GM23338 (cell line): ENCODE results near the gene TMEM63C. TPM values are rescaled to one million over a fixed set of nuclear protein-coding genes. Genes with fewer than 3 reads are reported as not detected.

Source experiments
- ATAC-seq: fragments of 200-7000 bp; cut with Tn5 transposase; 3 replicates; pipeline ENCODE4 v1.9.1; 2020
- DNase-seq: peaks from one replicate; pipeline ENCODE4 v3.0.0-alpha.2; 2015; ENCODE audit warnings: low spot score
- H2AFZ ChIP-seq: fragments of 200-600 bp; sonication (generic); 2 replicates; pipeline ENCODE4 v1.8.0; 2016; ENCODE audit warnings: antibody characterized with exemption, mild to moderate bottlenecking, moderate library complexity
- H3F3A ChIP-seq: fragments of 200-600 bp; sonication (generic); replicated peaks from 2 replicates; pipeline ENCODE4 v1.8.0; 2017; ENCODE audit warnings: antibody characterized with exemption, mixed run types, low read depth
- H3K27ac ChIP-seq: fragments of 200-600 bp; sonication (generic); 2 replicates; pipeline ENCODE4 v1.6.1; 2016; ENCODE audit warnings: low read depth
- H3K27me3 ChIP-seq: fragments of 200-600 bp; sonication (generic); 2 replicates; pipeline ENCODE4 v1.8.0; 2016; ENCODE audit warnings: mild to moderate bottlenecking, mixed run types, moderate library complexity; ENCODE audit not compliant: insufficient read depth
- H3K36me3 ChIP-seq: fragments of 200-600 bp; sonication (generic); 2 replicates; pipeline ENCODE4 v1.8.0; 2016; ENCODE audit warnings: mild to moderate bottlenecking; ENCODE audit not compliant: insufficient read depth
- H3K4me1 ChIP-seq: fragments of 200-600 bp; sonication (generic); 2 replicates; pipeline ENCODE4 v1.8.0; 2016; ENCODE audit warnings: mild to moderate bottlenecking, moderate library complexity; ENCODE audit not compliant: insufficient read depth
- H3K4me2 ChIP-seq: fragments of 200-600 bp; sonication (generic); 2 replicates; pipeline ENCODE4 v1.7.1; 2017; ENCODE audit warnings: mixed run types
- H3K4me3 ChIP-seq: fragments of 200-600 bp; sonication (generic); 2 replicates; pipeline ENCODE4 v1.6.1; 2016; ENCODE audit warnings: mixed run types
- H3K79me2 ChIP-seq: fragments of 200-600 bp; sonication (generic); replicated peaks from 2 replicates; pipeline ENCODE4 v1.8.0; 2017; ENCODE audit warnings: mild to moderate bottlenecking; ENCODE audit not compliant: insufficient read depth
- H3K9me2 ChIP-seq: fragments of 200-600 bp; sonication (generic); 2 replicates; pipeline ENCODE4 v1.8.0; 2017; ENCODE audit not compliant: insufficient read depth
- H4K20me1 ChIP-seq: fragments of 200-600 bp; sonication (generic); replicated peaks from 2 replicates; pipeline ENCODE4 v1.8.0; 2017; ENCODE audit warnings: mild to moderate bottlenecking; ENCODE audit not compliant: insufficient read depth
- H3K27ac Mint-ChIP-seq: 2 replicates; pipeline ENCODE4 v1.8.0; 2020; ENCODE audit warnings: inconsistent platforms, mild to moderate bottlenecking, moderate library complexity, mixed read lengths
- H3K27me3 Mint-ChIP-seq: 3 replicates; pipeline ENCODE4 v1.8.0; 2022; ENCODE audit warnings: low read depth, mild to moderate bottlenecking, moderate library complexity, mixed read lengths, inconsistent platforms; ENCODE audit not compliant: insufficient read depth, poor library complexity
- H3K36me3 Mint-ChIP-seq: 3 replicates; pipeline ENCODE4 v1.8.0; 2021; ENCODE audit warnings: low read depth, mild to moderate bottlenecking, inconsistent platforms, moderate library complexity, mixed read lengths
- H3K4me1 Mint-ChIP-seq: 3 replicates; pipeline ENCODE4 v1.8.0; 2020; ENCODE audit warnings: mild to moderate bottlenecking, inconsistent platforms, mixed read lengths
- H3K4me3 Mint-ChIP-seq: 3 replicates; pipeline ENCODE4 v1.8.0; 2021; ENCODE audit warnings: moderate library complexity, mild to moderate bottlenecking, inconsistent platforms, mixed read lengths
- H3K9me3 Mint-ChIP-seq: 3 replicates; pipeline ENCODE4 v1.8.0; 2020; ENCODE audit warnings: moderate library complexity, mild to moderate bottlenecking, inconsistent platforms, mixed read lengths
- CREB1 ChIP-seq: fragments of 250-450 bp; sonication (Bioruptor Pico); IDR thresholded peaks from 2 replicates; pipeline ENCODE4 v1.5.0; 2020; ENCODE audit warnings: low read depth, mild to moderate bottlenecking, moderate library complexity
- EZH2 ChIP-seq: fragments of 200-600 bp; sonication (generic); IDR thresholded peaks from one replicate; pipeline ENCODE4 v1.8.0; 2017; ENCODE audit warnings: antibody characterized with exemption, mild to moderate bottlenecking, low read depth; ENCODE audit not compliant: unreplicated experiment
- EZH2phosphoT487 ChIP-seq: fragments of 200-600 bp; sonication (generic); IDR thresholded peaks from one replicate; pipeline ENCODE4 v1.8.1; 2018; ENCODE audit warnings: antibody characterized with exemption; ENCODE audit not compliant: unreplicated experiment
- NANOG ChIP-seq: IDR thresholded peaks from 2 replicates; pipeline ENCODE4 v1.6.1; 2016; ENCODE audit warnings: antibody characterized with exemption, borderline replicate concordance
- POLR2AphosphoS5 ChIP-seq: IDR thresholded peaks from 2 replicates; pipeline ENCODE4 v1.6.1; 2016; ENCODE audit warnings: antibody characterized with exemption, low read depth
- REST ChIP-seq: IDR thresholded peaks from one replicate; pipeline ENCODE4 v1.6.1; 2018; ENCODE audit warnings: antibody characterized with exemption; ENCODE audit not compliant: unreplicated experiment
- ZNF114 ChIP-seq: fragments of 250-450 bp; sonication (Bioruptor Pico); IDR thresholded peaks from 2 replicates; pipeline ENCODE4 v1.5.0; 2020; ENCODE audit warnings: mild to moderate bottlenecking, moderate library complexity
- polyA plus RNA-seq: library from polyadenylated mRNA; unstranded; fragments of >200 nt; fragmentation: Nextera tagmentation; extraction: Ambion mirVana; gene quantifications from 2 replicates; pipeline ENCODE4 v1.2.1, GENCODE V29; 2016
- total RNA-seq: library from RNA; depleted of rRNA; stranded (reverse); fragments of >200 nt; shearing (Covaris generic); gene quantifications from 2 replicates; pipeline ENCODE4 v1.2.3, GENCODE V29; 2014
- TF ChIP-seq, protein P1 (sequence below): fragments of 250-450 bp; sonication (Bioruptor Pico); IDR thresholded peaks from 2 replicates; pipeline ENCODE4 v1.5.0; 2020; ENCODE audit warnings: mild to moderate bottlenecking, moderate library complexity

Gene TMEM63C
- total and polyA plus RNA-seq, 2 experiments from 2014 or later, result 2.1 to 6.3 TPM

DNA sequence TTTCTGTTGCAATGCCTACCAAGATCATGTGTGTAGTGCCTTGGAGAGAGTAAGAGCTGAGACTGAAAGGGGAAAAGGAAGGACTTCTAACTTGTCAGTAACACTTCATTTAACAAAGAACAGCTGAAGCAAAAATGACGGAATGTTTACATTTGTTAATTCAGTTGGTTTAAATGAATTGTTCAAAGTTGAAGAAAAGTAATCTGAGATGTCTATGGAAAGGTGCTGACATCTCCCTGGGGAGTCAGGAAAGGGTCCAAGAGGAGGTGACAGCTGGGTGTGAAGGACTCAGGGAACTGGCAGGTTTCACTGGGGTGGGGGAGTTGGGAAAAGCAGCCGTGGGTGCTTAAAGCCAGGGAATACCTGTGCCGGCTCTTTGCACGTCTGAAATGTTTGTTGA lies 7.9 kb downstream of the TMEM63C start:
- no peaks in the 10 kb centered on the region for H3F3A ChIP-seq
- Mint-ChIP-seq H3K36me3 (no peaks in the 10 kb centered on the region), H3K27me3 (peaks cover 8% of the 10 kb centered on the region), H3K27ac (no peak overlapping the region), H3K4me3 (no peak overlapping the region), H3K4me1 (peaks cover 13% of the 10 kb centered on the region), H3K9me3 (no peaks in the 10 kb centered on the region)
- no peaks in the 10 kb centered on the region; the same call in 1 of the 2 replicates for H4K20me1 ChIP-seq
- H3K4me2 ChIP-seq, result no peak overlapping the region
- no peak for DNase-seq
- H3K27ac ChIP-seq, result no peak overlapping the region
- no peaks in the 10 kb centered on the region for H3K79me2 ChIP-seq
- no peaks in the 10 kb centered on the region for H3K36me3 ChIP-seq
- H3K9me2 ChIP-seq, result no peaks in the 10 kb centered on the region
- H3K4me1 ChIP-seq, result 0 out of 2 replicates have a peak, but pooled peaks cover 5% of the 10 kb centered on the region
- no peak overlapping the region for H3K4me3 ChIP-seq
- H3K27me3 ChIP-seq, result no peaks in the 10 kb centered on the region
- no peak overlapping the region for H2AFZ ChIP-seq
- no peak for ATAC-seq
- TF ChIP-seq EZH2 (no peak), NANOG (no peak), CREB1 (no peak), REST (no peak), ZNF114 (CRISPR knock-in tag) (no peak), POLR2AphosphoS5 (no peak), EZH2phosphoT487 (no peak)
- TF ChIP-seq, protein P1, sequence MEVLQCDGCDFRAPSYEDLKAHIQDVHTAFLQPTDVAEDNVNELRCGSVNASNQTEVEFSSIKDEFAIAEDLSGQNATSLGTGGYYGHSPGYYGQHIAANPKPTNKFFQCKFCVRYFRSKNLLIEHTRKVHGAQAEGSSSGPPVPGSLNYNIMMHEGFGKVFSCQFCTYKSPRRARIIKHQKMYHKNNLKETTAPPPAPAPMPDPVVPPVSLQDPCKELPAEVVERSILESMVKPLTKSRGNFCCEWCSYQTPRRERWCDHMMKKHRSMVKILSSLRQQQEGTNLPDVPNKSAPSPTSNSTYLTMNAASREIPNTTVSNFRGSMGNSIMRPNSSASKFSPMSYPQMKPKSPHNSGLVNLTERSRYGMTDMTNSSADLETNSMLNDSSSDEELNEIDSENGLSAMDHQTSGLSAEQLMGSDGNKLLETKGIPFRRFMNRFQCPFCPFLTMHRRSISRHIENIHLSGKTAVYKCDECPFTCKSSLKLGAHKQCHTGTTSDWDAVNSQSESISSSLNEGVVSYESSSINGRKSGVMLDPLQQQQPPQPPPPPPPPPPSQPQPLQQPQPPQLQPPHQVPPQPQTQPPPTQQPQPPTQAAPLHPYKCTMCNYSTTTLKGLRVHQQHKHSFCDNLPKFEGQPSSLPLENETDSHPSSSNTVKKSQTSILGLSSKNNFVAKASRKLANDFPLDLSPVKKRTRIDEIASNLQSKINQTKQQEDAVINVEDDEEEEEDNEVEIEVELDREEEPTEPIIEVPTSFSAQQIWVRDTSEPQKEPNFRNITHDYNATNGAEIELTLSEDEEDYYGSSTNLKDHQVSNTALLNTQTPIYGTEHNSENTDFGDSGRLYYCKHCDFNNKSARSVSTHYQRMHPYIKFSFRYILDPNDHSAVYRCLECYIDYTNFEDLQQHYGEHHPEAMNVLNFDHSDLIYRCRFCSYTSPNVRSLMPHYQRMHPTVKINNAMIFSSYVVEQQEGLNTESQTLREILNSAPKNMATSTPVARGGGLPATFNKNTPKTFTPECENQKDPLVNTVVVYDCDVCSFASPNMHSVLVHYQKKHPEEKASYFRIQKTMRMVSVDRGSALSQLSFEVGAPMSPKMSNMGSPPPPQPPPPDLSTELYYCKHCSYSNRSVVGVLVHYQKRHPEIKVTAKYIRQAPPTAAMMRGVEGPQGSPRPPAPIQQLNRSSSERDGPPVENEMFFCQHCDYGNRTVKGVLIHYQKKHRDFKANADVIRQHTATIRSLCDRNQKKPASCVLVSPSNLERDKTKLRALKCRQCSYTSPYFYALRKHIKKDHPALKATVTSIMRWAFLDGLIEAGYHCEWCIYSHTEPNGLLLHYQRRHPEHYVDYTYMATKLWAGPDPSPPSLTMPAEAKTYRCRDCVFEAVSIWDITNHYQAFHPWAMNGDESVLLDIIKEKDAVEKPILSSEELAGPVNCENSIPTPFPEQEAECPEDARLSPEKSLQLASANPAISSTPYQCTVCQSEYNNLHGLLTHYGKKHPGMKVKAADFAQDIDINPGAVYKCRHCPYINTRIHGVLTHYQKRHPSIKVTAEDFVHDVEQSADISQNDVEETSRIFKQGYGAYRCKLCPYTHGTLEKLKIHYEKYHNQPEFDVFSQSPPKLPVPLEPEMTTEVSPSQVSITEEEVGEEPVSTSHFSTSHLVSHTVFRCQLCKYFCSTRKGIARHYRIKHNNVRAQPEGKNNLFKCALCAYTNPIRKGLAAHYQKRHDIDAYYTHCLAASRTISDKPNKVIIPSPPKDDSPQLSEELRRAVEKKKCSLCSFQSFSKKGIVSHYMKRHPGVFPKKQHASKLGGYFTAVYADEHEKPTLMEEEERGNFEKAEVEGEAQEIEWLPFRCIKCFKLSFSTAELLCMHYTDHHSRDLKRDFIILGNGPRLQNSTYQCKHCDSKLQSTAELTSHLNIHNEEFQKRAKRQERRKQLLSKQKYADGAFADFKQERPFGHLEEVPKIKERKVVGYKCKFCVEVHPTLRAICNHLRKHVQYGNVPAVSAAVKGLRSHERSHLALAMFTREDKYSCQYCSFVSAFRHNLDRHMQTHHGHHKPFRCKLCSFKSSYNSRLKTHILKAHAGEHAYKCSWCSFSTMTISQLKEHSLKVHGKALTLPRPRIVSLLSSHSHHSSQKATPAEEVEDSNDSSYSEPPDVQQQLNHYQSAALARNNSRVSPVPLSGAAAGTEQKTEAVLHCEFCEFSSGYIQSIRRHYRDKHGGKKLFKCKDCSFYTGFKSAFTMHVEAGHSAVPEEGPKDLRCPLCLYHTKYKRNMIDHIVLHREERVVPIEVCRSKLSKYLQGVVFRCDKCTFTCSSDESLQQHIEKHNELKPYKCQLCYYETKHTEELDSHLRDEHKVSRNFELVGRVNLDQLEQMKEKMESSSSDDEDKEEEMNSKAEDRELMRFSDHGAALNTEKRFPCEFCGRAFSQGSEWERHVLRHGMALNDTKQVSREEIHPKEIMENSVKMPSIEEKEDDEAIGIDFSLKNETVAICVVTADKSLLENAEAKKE (CRISPR knock-in tag), result no peak
